HepG2 (cell line): Measurements from ENCODE around the gene DCDC2C. TPM values are rescaled to one million over a fixed set of nuclear protein-coding genes. Genes with fewer than 3 reads are reported as not detected.

Experiments
- ATAC-seq: fragments of 200-7000 bp; cut with Tn5 transposase; 3 replicates; pipeline ENCODE4 v1.9.1; 2020; ENCODE audit warnings: mild to moderate bottlenecking, moderate library complexity
- BruUV-seq: library from RNA; stranded (reverse); fragments of 400-500 nt; replicated peaks from 2 replicates; lab custom pipeline; 2021; lab: Mats Ljungman, UMichigan
- CTCF ChIA-PET: fragments of 300-600 bp; formaldehyde crosslinking; extraction: SDS; loops from one replicate; lab custom pipeline; 2021; ENCODE audit warnings: low total read pairs, inconsistent platforms, low intra/inter-chr PET ratio; lab: Yijun Ruan, JAX
- POLR2A ChIA-PET: fragments of 350-600 bp; sonication (Branson Sonifier 250); formaldehyde crosslinking; loops from one replicate; lab custom pipeline; 2020; ENCODE audit warnings: antibody characterized with exemption, inconsistent platforms; lab: Yijun Ruan, JAX
- DNase-seq: peaks from one replicate; pipeline ENCODE4 v3.0.0-alpha.2; 2015; ENCODE audit warnings: low spot score
- FAIRE-seq: peaks from 3 replicates; lab custom pipeline; 2011; peaks lifted over from hg19 to GRCh38; lab: Jason Lieb, UNC
- H2AFZ ChIP-seq: one replicate; pipeline ENCODE4 v1.6.1; 2011; ENCODE audit warnings: low read length, inconsistent platforms
- H3K27ac ChIP-seq: fragments of 300-600 bp; 3 replicates; pipeline ENCODE4 v1.8.0; 2011; ENCODE audit warnings: mixed run types, mild to moderate bottlenecking, mixed read lengths, low read length, inconsistent platforms; ENCODE audit not compliant: insufficient read depth; ENCODE audit errors: extremely low read length
- H3K27me3 ChIP-seq, 2 experiments: fragments of 200-600 bp in 1 of 2; 2 replicates in 1 of 2; 3 replicates in 1 of 2; pipeline versions ENCODE4 v1.6.0 to v1.8.0; 2011; ENCODE audit warnings: low read length in 2 of 2, mild to moderate bottlenecking in 2 of 2, moderate library complexity in 2 of 2, inconsistent platforms in 1 of 2; ENCODE audit not compliant: insufficient read depth in 2 of 2, control insufficient read depth in 1 of 2
- H3K36me3 ChIP-seq, 2 experiments: fragments of 200-600 bp in 1 of 2; replicated peaks in 1 of 2; 2 replicates in 1 of 2; 3 replicates in 1 of 2; pipeline versions ENCODE4 v1.5.1 to v1.8.0; 2011; ENCODE audit warnings: low read length in 2 of 2, inconsistent platforms in 1 of 2; ENCODE audit not compliant: insufficient read depth in 2 of 2, control insufficient read depth in 1 of 2
- H3K4me1 ChIP-seq: 2 replicates; pipeline ENCODE4 v1.5.1; 2012; ENCODE audit warnings: low read length, inconsistent platforms; ENCODE audit not compliant: insufficient read depth
- H3K4me2 ChIP-seq: 2 replicates; pipeline ENCODE4 v1.6.0; 2011; ENCODE audit warnings: low read depth, low read length, inconsistent platforms
- H3K4me3 ChIP-seq, 3 experiments: fragments of 200-600 bp in 1 of 3; sonication (generic), shearing (Covaris generic) in 1 of 3; replicated peaks in 1 of 3; 2 replicates each; pipeline ENCODE4 v1.5.1; 2011 to 2016; ENCODE audit warnings: low read length in 3 of 3, inconsistent platforms in 2 of 3, low read depth in 2 of 3, mild to moderate bottlenecking in 2 of 3, control low read depth in 1 of 3, mixed read lengths in 1 of 3; ENCODE audit not compliant: insufficient read depth in 1 of 3
- H3K79me2 ChIP-seq: one replicate; pipeline ENCODE4 v1.6.1; 2011; ENCODE audit warnings: low read length, inconsistent platforms; ENCODE audit not compliant: insufficient read depth
- H3K9ac ChIP-seq: 2 replicates; pipeline ENCODE4 v1.6.0; 2011; ENCODE audit warnings: mild to moderate bottlenecking, low read depth, low read length, inconsistent platforms; ENCODE audit not compliant: insufficient read depth
- H3K9me3 ChIP-seq: 2 replicates; pipeline ENCODE4 v1.5.1; 2012; ENCODE audit warnings: mild to moderate bottlenecking, low read length
- H4K20me1 ChIP-seq: 2 replicates; pipeline ENCODE4 v1.6.0; 2011; ENCODE audit warnings: inconsistent platforms, mild to moderate bottlenecking, low read length, moderate library complexity; ENCODE audit not compliant: insufficient read depth
- CBX5 ChIP-seq: sonication (generic); formaldehyde crosslinking; IDR thresholded peaks from 2 replicates; pipeline ENCODE4 v1.4.0; 2020; ENCODE audit warnings: missing genetic modification reagents, borderline replicate concordance
- EHMT2 ChIP-seq: fragments of 200-600 bp; sonication (generic); IDR thresholded peaks from 2 replicates; pipeline ENCODE4 v1.7.0; 2017; ENCODE audit warnings: antibody characterized with exemption, low read depth, low read length, borderline replicate concordance
- FOSL1 ChIP-seq: sonication (generic); formaldehyde crosslinking; IDR thresholded peaks from 2 replicates; pipeline ENCODE4 v1.9.0; 2021; ENCODE audit warnings: missing genetic modification reagents, borderline replicate concordance
- FOXP1 ChIP-seq, 2 experiments: fragments of 450-650 bp in 1 of 2; IDR thresholded peaks; 2 replicates each; pipeline ENCODE4 v1.6.1; 2017 to 2018; ENCODE audit warnings: antibody characterized with exemption in 1 of 2
- MLX ChIP-seq: IDR thresholded peaks from 2 replicates; pipeline ENCODE4 v1.6.1; 2016
- MTA1 ChIP-seq: sonication (generic); formaldehyde crosslinking; IDR thresholded peaks from 2 replicates; pipeline ENCODE4 v1.4.0; 2020; ENCODE audit warnings: missing genetic modification reagents, mild to moderate bottlenecking, borderline replicate concordance
- NCOA2 ChIP-seq: sonication (generic); formaldehyde crosslinking; IDR thresholded peaks from 2 replicates; pipeline ENCODE4 v1.8.0; 2022; ENCODE audit warnings: inconsistent platforms
- SNRNP70 ChIP-seq: fragments of 200-400 bp; formaldehyde crosslinking; IDR thresholded peaks from 2 replicates; pipeline ENCODE4 v1.6.1; 2017; ENCODE audit warnings: mild to moderate bottlenecking, low read depth, low read length, moderate library complexity
- TFAP4 ChIP-seq: sonication (generic); IDR thresholded peaks from 2 replicates; pipeline ENCODE4 v1.6.1; 2016; ENCODE audit warnings: low read depth, borderline replicate concordance
- THAP11 ChIP-seq: IDR thresholded peaks from 2 replicates; pipeline ENCODE4 v1.6.1; 2016; ENCODE audit warnings: missing biosample characterization, missing genetic modification reagents
- ZBTB20 ChIP-seq: sonication (generic); formaldehyde crosslinking; IDR thresholded peaks from 2 replicates; pipeline ENCODE4 v1.8.1; 2023; ENCODE audit warnings: missing genetic modification reagents, low read depth, mild to moderate bottlenecking, borderline replicate concordance
- ZNF543 ChIP-seq: sonication (generic); formaldehyde crosslinking; IDR thresholded peaks from 2 replicates; pipeline ENCODE4 v1.4.0; 2020; ENCODE audit warnings: mild to moderate bottlenecking, missing genetic modification reagents
- ZNF567 ChIP-seq: sonication (generic); formaldehyde crosslinking; IDR thresholded peaks from 2 replicates; pipeline ENCODE4 v1.8.1; 2023; ENCODE audit warnings: mild to moderate bottlenecking, missing genetic modification reagents, borderline replicate concordance
- ZNF670 ChIP-seq: sonication (generic); formaldehyde crosslinking; IDR thresholded peaks from 2 replicates; pipeline ENCODE4 v1.8.0; 2022; ENCODE audit warnings: mild to moderate bottlenecking, missing genetic modification reagents, borderline replicate concordance
- ZNF792 ChIP-seq: IDR thresholded peaks from 2 replicates; pipeline ENCODE4 v1.6.1; 2016
- ZSCAN29 ChIP-seq: sonication (generic); formaldehyde crosslinking; conservative IDR thresholded peaks from 2 replicates; pipeline ENCODE4 v1.4.0; 2020; ENCODE audit warnings: mild to moderate bottlenecking, missing genetic modification reagents
- WGBS: methylation state at CpG from one replicate; pipeline ENCODE4 v1.1.6; 2017; ENCODE audit warnings: low lambda C conversion rate; 5-methylcytosine and 5-hydroxymethylcytosine counted together
- in situ Hi-C: cut with HindIII; loops from 2 replicates; pipeline ENCODE4 v1.10.0; 2017; ENCODE audit warnings: low pct_unique_long_range_greater_than_20kb; ENCODE audit not compliant: extremely low pct_ligation_motif_present
- intact Hi-C: fragments of 100-400 bp; cut with micrococcal nuclease; formaldehyde crosslinking; loops from one replicate; pipeline ENCODE4 v1.10.0; 2022; ENCODE audit not compliant: unreplicated experiment
- polyA plus RNA-seq, 8 experiments: library from polyadenylated mRNA; depleted of rRNA in 3 of 8; stranded (reverse) in 7 of 8; unstranded in 1 of 8; fragments of >200 nt; fragmentation: Illumina TruSeq in 4 of 8; extraction: Trizol in 4 of 8; gene quantifications; 2 replicates each; pipeline versions ENCODE4 v1.2.1 to v1.2.3, GENCODE V29; 2011 to 2016; ENCODE audit warnings: low read depth in 4 of 8, missing spikeins in 1 of 8, mixed read lengths in 1 of 8; ENCODE audit not compliant: insufficient read depth in 1 of 8
- total RNA-seq, 5 experiments: library from RNA; depleted of rRNA; stranded (reverse); fragments of >200 nt; fragmentation: Illumina TruSeq; extraction: Trizol; gene quantifications; 2 replicates each; pipeline ENCODE4 v1.2.3, GENCODE V29; 2016; ENCODE audit warnings: low read depth in 1 of 5

DCDC2C gene
- total and polyA plus RNA-seq, 2 of the 13 experiments (the other 11 are each of a cell fraction or from before 2014, with no cell fraction given), result not detected

- H4K20me1 ChIP-seq, result no peaks in the 10 kb centered on the region
- ATAC-seq (no peak), FAIRE-seq (no peak), DNase-seq (no peak)
- TF ChIP-seq ZNF670 (CRISPR knock-in tag), result no peak
- no peak for TF ChIP-seq TFAP4
- no peak for TF ChIP-seq THAP11
- no peak for TF ChIP-seq ZNF543 (CRISPR knock-in tag)
- TF ChIP-seq CBX5 (CRISPR knock-in tag), result no peak
- TF ChIP-seq FOXP1 (IDR thresholded peaks at IDR 0.05), result no peak
- TF ChIP-seq FOXP1 (CRISPR knock-in tag; IDR thresholded peaks at IDR 0.05), result no peak
- TF ChIP-seq SNRNP70, result no peak
- no peak for TF ChIP-seq ZNF792 (CRISPR knock-in tag)
- TF ChIP-seq NCOA2 (CRISPR knock-in tag), result no peak
- TF ChIP-seq FOSL1 (CRISPR knock-in tag), result no peak
- TF ChIP-seq EHMT2, result no peak
- no peak for TF ChIP-seq MTA1
- no peak for TF ChIP-seq ZBTB20 (CRISPR knock-in tag)
- TF ChIP-seq ZNF567 (CRISPR knock-in tag), result no peak
- no peak for TF ChIP-seq MLX (CRISPR knock-in tag)
- no peak for TF ChIP-seq ZSCAN29
- 88% methylated on average over 9 of the region's 9 CpGs for WGBS
- no peak overlapping the region for H2AFZ ChIP-seq
- H3K4me2 ChIP-seq, result no peak overlapping the region
- no peaks in the 10 kb centered on the region for H3K79me2 ChIP-seq
- ChIA-PET POLR2A (no interaction called here), CTCF (no interaction called here)
- no TSS peak for BruUV-seq
- no peaks in the 10 kb centered on the region for H3K36me3 ChIP-seq
- no peak overlapping the region for H3K9ac ChIP-seq
- peaks cover 0 to 22% of the 10 kb centered on the region in 2 experiments; a peak in 3 of 5 replicates for H3K27me3 ChIP-seq
- no peak overlapping the region for H3K4me3 ChIP-seq
- intact Hi-C loops (no loop called here), in situ Hi-C loops (no loop called here)
- peaks cover 10% of the 10 kb centered on the region for H3K9me3 ChIP-seq
- peaks cover 10% of the 10 kb centered on the region for H3K4me1 ChIP-seq
- H3K27ac ChIP-seq, result no peak overlapping the region
These were observed 145.4 kb downstream of the DCDC2C start for GRCh38 chr2:3848776-3849175.
